DND-41 (cell line): Measurements from ENCODE around the gene SMARCB1.
A peak's percentile ranks its signal among the peaks of the same experiment; 100 is the strongest.

Experiments
- ATAC-seq: fragments of 200-7000 bp; cut with Tn5 transposase; 3 replicates; pipeline ENCODE4 v1.9.1; 2021; ENCODE audit warnings: low read depth; ENCODE audit not compliant: insufficient read depth
- DNase-seq: peaks from one replicate; pipeline ENCODE4 v3.0.0-alpha.2; 2020
- H2AFZ ChIP-seq: 2 replicates; pipeline ENCODE4 v1.6.0; 2012; ENCODE audit warnings: low read depth, low read length
- H3K27ac ChIP-seq: 2 replicates; pipeline ENCODE4 v1.5.1; 2012; ENCODE audit warnings: low read length, inconsistent platforms
- H3K27me3 ChIP-seq: fragments of 200-600 bp; sonication (generic); 2 replicates; pipeline ENCODE4 v1.6.0; 2012; ENCODE audit warnings: low read length, mild to moderate bottlenecking, inconsistent platforms; ENCODE audit not compliant: insufficient read depth, poor library complexity
- H3K36me3 ChIP-seq: 2 replicates; pipeline ENCODE4 v1.5.1; 2012; ENCODE audit warnings: low read length, inconsistent platforms; ENCODE audit not compliant: insufficient read depth
- H3K4me1 ChIP-seq: 2 replicates; pipeline ENCODE4 v1.5.1; 2012; ENCODE audit warnings: mild to moderate bottlenecking, low read length; ENCODE audit not compliant: insufficient read depth
- H3K4me2 ChIP-seq: 2 replicates; pipeline ENCODE4 v1.6.0; 2012; ENCODE audit warnings: mild to moderate bottlenecking, moderate library complexity, low read length, inconsistent platforms; ENCODE audit not compliant: insufficient read depth
- H3K4me3 ChIP-seq, 2 experiments: fragments of 200-600 bp in 1 of 2; shearing (Covaris generic) in 1 of 2; 2 replicates each; pipeline ENCODE4 v1.5.1; 2012 to 2016; ENCODE audit warnings: inconsistent platforms in 2 of 2, low read length in 2 of 2, mild to moderate bottlenecking in 2 of 2, low read depth in 1 of 2, moderate library complexity in 1 of 2
- H3K79me2 ChIP-seq: 2 replicates; pipeline ENCODE4 v1.6.0; 2012; ENCODE audit warnings: low read length, inconsistent platforms; ENCODE audit not compliant: insufficient read depth
- H3K9ac ChIP-seq: 2 replicates; pipeline ENCODE4 v1.6.0; 2012; ENCODE audit warnings: low read depth, mild to moderate bottlenecking, inconsistent platforms, low read length, moderate library complexity
- H3K9me3 ChIP-seq: 2 replicates; pipeline ENCODE4 v1.5.1; 2012; ENCODE audit warnings: low read length, moderate library complexity, mild to moderate bottlenecking, inconsistent platforms; ENCODE audit not compliant: insufficient read depth, severe bottlenecking
- H4K20me1 ChIP-seq: 2 replicates; pipeline ENCODE4 v1.6.0; 2012; ENCODE audit warnings: low read length; ENCODE audit not compliant: insufficient read depth
- EZH2 ChIP-seq: IDR thresholded peaks from 3 replicates; pipeline ENCODE4 v1.6.1; 2012; ENCODE audit warnings: borderline replicate concordance, low read depth, mild to moderate bottlenecking, moderate library complexity, low read length, inconsistent platforms; ENCODE audit not compliant: severe bottlenecking
- TF ChIP-seq, protein P1 (sequence below): IDR thresholded peaks from 2 replicates; pipeline ENCODE4 v1.5.1; 2012; ENCODE audit warnings: borderline replicate concordance, low read length, moderate library complexity, mild to moderate bottlenecking; ENCODE audit not compliant: poor library complexity, severe bottlenecking; ENCODE audit errors: extremely low read depth

SMARCB1 gene

GRCh38 chr22:23824476-23825245 lies 37.9 kb downstream of the SMARCB1 start:
- Histone ChIP-seq H3K27me3 (no peaks in the 10 kb centered on the region), H3K36me3 (peaks cover 95% of the 10 kb centered on the region), H3K4me2 (no peak overlapping the region), H3K4me3 (no peak overlapping the region), H2AFZ (no peak overlapping the region), H3K27ac (peak overlapping the region; percentile 22; the same call in 1 of the 2 replicates), H3K9me3 (no peaks in the 10 kb centered on the region), H3K79me2 (peaks cover 13% of the 10 kb centered on the region; the same call in 1 of the 2 replicates), H3K9ac (no peak overlapping the region), H3K4me1 (peaks cover 31% of the 10 kb centered on the region), H4K20me1 (peaks cover 20% of the 10 kb centered on the region)
- ATAC-seq (no peak), DNase-seq (no peak)
- TF ChIP-seq, protein P1, sequence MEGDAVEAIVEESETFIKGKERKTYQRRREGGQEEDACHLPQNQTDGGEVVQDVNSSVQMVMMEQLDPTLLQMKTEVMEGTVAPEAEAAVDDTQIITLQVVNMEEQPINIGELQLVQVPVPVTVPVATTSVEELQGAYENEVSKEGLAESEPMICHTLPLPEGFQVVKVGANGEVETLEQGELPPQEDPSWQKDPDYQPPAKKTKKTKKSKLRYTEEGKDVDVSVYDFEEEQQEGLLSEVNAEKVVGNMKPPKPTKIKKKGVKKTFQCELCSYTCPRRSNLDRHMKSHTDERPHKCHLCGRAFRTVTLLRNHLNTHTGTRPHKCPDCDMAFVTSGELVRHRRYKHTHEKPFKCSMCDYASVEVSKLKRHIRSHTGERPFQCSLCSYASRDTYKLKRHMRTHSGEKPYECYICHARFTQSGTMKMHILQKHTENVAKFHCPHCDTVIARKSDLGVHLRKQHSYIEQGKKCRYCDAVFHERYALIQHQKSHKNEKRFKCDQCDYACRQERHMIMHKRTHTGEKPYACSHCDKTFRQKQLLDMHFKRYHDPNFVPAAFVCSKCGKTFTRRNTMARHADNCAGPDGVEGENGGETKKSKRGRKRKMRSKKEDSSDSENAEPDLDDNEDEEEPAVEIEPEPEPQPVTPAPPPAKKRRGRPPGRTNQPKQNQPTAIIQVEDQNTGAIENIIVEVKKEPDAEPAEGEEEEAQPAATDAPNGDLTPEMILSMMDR: no peak
- TF ChIP-seq EZH2: no peak

GRCh38 chr22:23825246-23825905 lies 38.6 kb downstream of the SMARCB1 start:
- Histone ChIP-seq H3K36me3 (peaks cover 95% of the 10 kb centered on the region), H3K9ac (no peak overlapping the region; the same call in 1 of the 2 replicates), H3K4me2 (no peak overlapping the region), H3K79me2 (peaks cover 20% of the 10 kb centered on the region), H3K27ac (peak overlapping the region; percentile 59), H2AFZ (no peak overlapping the region), H4K20me1 (peaks cover 20% of the 10 kb centered on the region), H3K9me3 (no peaks in the 10 kb centered on the region), H3K27me3 (no peaks in the 10 kb centered on the region), H3K4me3 (no peak overlapping the region), H3K4me1 (peaks cover 31% of the 10 kb centered on the region)
- ATAC-seq (no peak), DNase-seq (no peak)
- TF ChIP-seq EZH2: no peak
- TF ChIP-seq, protein P1: no peak

DNA sequence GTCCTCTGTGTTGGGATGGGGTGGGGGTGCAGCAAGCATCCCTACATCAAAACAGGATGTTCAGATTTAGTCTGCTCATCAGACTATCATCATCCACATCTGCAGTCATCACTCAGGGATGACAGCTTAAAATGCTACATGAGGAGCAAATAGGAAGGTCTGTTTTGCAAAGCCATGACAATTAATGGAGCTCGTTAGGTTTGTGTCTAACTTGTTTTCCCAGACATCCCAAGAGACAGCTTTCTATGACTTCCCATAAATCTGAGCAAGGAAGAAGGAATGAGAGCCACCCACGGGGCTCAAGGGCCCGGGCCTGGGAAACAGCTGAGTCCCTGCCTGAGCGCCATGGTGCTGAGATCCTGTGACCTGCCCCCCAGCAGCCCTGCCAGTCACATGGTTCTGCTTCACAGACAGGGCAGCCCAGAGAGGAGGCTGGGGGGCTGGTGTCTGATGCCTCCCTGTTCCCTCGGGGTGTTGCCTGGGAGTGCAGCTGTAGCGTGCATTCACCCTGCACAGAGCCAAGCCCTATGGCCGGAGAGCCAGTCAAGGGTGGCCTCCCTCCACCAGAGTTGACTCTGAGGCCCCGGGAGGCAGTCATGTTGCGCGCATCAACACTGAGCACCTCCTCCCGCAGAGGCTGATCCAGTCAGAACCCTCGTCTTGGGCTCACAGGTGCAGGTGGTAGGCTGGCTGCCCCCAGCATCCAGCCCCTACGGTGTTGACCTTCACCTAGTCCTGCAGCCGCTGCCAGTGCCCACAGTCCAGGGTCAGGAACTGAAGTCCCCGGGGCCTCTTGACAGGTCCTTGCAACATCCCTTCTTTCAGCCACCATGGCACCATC lies 40.0 kb downstream of the SMARCB1 start:
- Histone ChIP-seq H3K9ac (no peak overlapping the region), H2AFZ (no peak overlapping the region), H3K27ac (peak overlapping the region; percentile 69), H3K4me2 (no peak overlapping the region), H3K27me3 (no peaks in the 10 kb centered on the region), H3K79me2 (peaks cover 28% of the 10 kb centered on the region), H3K4me3 (no peak overlapping the region), H4K20me1 (peaks cover 24% of the 10 kb centered on the region), H3K4me1 (peaks cover 31% of the 10 kb centered on the region), H3K36me3 (peaks cover 94% of the 10 kb centered on the region), H3K9me3 (no peaks in the 10 kb centered on the region)
- peak; percentile 34; the same call in 1 of the 3 replicates for ATAC-seq
- TF ChIP-seq EZH2: no peak
- TF ChIP-seq, protein P1: no peak
- no peak for DNase-seq
